Mesothelial cell of epicardium (in vitro differentiated cells): ENCODE results near the gene SPOCK1. TPM values are rescaled to one million over a fixed set of nuclear protein-coding genes. Genes with fewer than 3 reads are reported as not detected.

Experiments used
- DNase-seq, 2 experiments: peaks; one replicate each; pipeline ENCODE4 v3.0.0; 2021; ENCODE audit warnings: low spot score in 2 of 2; ENCODE audit not compliant: unreplicated experiment in 2 of 2
- H3K27ac Mint-ChIP-seq: 2 replicates; pipeline ENCODE4 v1.8.0; 2021; ENCODE audit warnings: mixed read lengths
- H3K27me3 Mint-ChIP-seq: 2 replicates; pipeline ENCODE4 v1.8.0; 2021; ENCODE audit warnings: low read depth, mixed read lengths
- H3K36me3 Mint-ChIP-seq: 2 replicates; pipeline ENCODE4 v1.8.0; 2021; ENCODE audit warnings: mixed read lengths
- H3K4me1 Mint-ChIP-seq: 2 replicates; pipeline ENCODE4 v1.8.0; 2021; ENCODE audit warnings: mixed read lengths
- H3K4me3 Mint-ChIP-seq: 2 replicates; pipeline ENCODE4 v1.8.0; 2021; ENCODE audit warnings: mild to moderate bottlenecking, moderate library complexity, mixed read lengths
- H3K9me3 Mint-ChIP-seq: 2 replicates; pipeline ENCODE4 v1.8.0; 2021; ENCODE audit warnings: mixed read lengths
- total RNA-seq: library from RNA; stranded (reverse); gene quantifications from 3 replicates; pipeline ENCODE4 v1.2.1, GENCODE V29; 2021
- TF ChIP-seq, protein P1 (sequence below): fragments of 200-600 bp; sonication (generic); IDR thresholded peaks from one replicate; pipeline ENCODE4 v1.5.0; 2021; ENCODE audit warnings: antibody characterized with exemption; ENCODE audit not compliant: unreplicated experiment

SPOCK1 gene
- total RNA-seq, 1 donor from 2014 or later: 6.6 TPM

DNA sequence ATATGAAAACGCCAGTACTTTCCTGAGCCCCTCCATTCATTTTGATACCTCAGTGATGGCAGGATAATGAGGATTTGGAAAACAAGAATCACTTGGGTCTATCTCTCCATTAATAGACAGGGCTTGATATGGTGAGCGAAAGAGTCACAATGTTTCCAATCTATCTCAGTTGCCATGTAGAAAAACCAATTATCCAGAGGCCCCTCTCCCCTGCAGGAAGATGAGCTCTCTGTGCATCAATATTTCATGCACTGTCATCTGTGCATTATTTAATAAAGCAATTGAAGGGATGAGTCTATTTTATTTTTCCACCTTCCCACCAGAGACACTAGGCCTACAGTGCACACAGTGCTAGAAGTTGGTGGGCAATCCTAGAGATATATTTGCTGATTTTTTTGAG, 326.9 kb downstream of the SPOCK1 start:
- no peak for DNase-seq
- H3K4me3 Mint-ChIP-seq: no peak overlapping the region
- H3K27me3 Mint-ChIP-seq: peaks cover 18% of the 10 kb centered on the region
- H3K27ac Mint-ChIP-seq: no peak overlapping the region
- TF ChIP-seq, protein P1, sequence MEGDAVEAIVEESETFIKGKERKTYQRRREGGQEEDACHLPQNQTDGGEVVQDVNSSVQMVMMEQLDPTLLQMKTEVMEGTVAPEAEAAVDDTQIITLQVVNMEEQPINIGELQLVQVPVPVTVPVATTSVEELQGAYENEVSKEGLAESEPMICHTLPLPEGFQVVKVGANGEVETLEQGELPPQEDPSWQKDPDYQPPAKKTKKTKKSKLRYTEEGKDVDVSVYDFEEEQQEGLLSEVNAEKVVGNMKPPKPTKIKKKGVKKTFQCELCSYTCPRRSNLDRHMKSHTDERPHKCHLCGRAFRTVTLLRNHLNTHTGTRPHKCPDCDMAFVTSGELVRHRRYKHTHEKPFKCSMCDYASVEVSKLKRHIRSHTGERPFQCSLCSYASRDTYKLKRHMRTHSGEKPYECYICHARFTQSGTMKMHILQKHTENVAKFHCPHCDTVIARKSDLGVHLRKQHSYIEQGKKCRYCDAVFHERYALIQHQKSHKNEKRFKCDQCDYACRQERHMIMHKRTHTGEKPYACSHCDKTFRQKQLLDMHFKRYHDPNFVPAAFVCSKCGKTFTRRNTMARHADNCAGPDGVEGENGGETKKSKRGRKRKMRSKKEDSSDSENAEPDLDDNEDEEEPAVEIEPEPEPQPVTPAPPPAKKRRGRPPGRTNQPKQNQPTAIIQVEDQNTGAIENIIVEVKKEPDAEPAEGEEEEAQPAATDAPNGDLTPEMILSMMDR: no peak
- no peaks in the 10 kb centered on the region for H3K36me3 Mint-ChIP-seq
- peaks cover 3% of the 10 kb centered on the region for H3K9me3 Mint-ChIP-seq
- peaks cover 6% of the 10 kb centered on the region for H3K4me1 Mint-ChIP-seq

DNA sequence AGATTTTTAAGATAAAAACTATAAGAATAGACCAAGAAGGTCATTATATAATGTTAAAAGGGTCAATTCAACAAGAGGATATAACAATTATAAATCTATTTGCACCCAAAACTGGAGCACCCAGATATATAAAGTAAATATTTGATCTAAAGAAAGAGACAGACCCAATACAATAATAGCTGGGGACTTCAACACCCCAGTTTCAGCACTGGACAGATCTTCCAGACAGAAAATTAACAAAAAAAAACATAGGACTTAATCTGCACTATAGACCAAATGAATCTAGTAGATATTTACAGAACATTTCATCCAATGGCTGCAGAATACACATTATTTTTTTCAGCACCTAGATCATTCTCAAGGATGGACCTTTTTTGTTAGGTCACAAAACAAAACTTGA, 331.9 kb downstream of the SPOCK1 start:
- TF ChIP-seq, protein P1: no peak
- peaks cover 3% of the 10 kb centered on the region for H3K9me3 Mint-ChIP-seq

DNA sequence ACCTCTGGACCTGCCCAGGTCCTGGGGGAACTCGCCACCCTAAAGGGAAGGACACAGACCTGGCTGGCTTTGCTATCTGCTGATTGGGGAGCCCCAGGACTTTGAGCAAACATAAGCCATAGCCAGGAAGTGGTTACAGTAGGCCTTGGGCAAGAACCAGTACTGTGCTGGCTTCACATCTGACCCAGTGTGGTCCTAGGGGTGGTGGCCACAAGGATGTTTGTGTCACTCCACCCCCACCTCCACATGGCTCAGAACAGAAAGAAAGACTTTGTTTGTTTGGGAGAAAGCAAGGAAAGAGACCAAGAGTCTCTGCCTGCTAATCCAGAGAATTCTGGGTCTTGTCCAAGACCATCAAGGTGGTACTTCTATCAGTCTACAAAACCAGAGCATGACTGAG, 334.2 kb downstream of the SPOCK1 start:
- DNase-seq: no peak
- no peak overlapping the region for H3K4me3 Mint-ChIP-seq
- TF ChIP-seq, protein P1: no peak
- H3K36me3 Mint-ChIP-seq: no peaks in the 10 kb centered on the region
- H3K4me1 Mint-ChIP-seq: no peaks in the 10 kb centered on the region
- H3K9me3 Mint-ChIP-seq: peaks cover 4% of the 10 kb centered on the region
- H3K27me3 Mint-ChIP-seq: peaks cover 2% of the 10 kb centered on the region
- H3K27ac Mint-ChIP-seq: no peak overlapping the region

More for the DNA sequence above, 331.9 kb downstream of the SPOCK1 start:
- no peak for DNase-seq
- H3K4me1 Mint-ChIP-seq: no peaks in the 10 kb centered on the region
- no peak overlapping the region for H3K4me3 Mint-ChIP-seq
- H3K27ac Mint-ChIP-seq: no peak overlapping the region
- peaks cover 2% of the 10 kb centered on the region for H3K27me3 Mint-ChIP-seq
- H3K36me3 Mint-ChIP-seq: no peaks in the 10 kb centered on the region

DNA sequence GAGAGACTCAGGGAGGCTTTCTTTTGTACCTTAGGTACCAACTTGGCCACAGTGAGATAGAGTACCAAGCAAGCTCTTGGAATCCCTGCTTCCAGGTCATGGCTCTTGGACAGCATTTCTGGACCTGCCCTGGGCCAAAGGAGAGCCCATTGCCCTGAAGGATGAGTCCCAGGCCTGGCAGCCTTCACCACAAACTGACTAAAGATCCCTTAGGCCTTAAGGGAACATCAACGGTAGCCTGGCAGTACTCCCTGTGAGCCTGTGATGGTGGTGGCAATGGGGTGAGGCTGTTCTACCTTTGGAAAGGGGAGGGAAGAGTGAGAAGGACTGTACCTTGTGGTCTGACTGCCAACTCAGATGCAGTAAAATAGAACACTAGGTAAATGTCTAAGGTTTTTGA, 334.6 kb downstream of the SPOCK1 start:
- peaks cover 2% of the 10 kb centered on the region for H3K27me3 Mint-ChIP-seq

DNA sequence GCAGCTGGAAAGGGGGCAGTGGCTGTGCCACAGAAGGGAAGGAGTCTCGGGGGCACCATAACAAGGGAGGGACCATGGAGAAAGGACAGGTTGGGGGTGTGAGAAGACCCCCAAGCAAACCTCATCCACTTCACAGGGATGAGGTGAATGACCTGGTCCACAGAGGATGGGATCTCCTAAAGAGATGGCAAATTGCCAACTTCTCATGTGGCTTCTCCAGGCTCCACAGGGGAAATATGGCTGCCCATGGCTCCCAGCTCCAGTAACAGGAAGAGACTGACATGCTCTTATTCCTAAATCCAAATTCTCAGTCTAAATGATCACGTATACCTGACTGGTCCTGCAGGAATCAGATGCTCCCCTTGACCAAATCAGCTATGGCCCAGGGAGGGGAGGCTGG, 340.4 kb downstream of the SPOCK1 start:
- Mint-ChIP-seq H3K4me3 (no peak overlapping the region), H3K4me1 (peaks cover 16% of the 10 kb centered on the region), H3K9me3 (peaks cover 10% of the 10 kb centered on the region), H3K27ac (no peak overlapping the region), H3K36me3 (no peaks in the 10 kb centered on the region), H3K27me3 (no peaks in the 10 kb centered on the region)
- TF ChIP-seq, protein P1: no peak
- no peak for DNase-seq

More for the DNA sequence above, 334.6 kb downstream of the SPOCK1 start:
- no peaks in the 10 kb centered on the region for H3K4me1 Mint-ChIP-seq
- no peaks in the 10 kb centered on the region for H3K36me3 Mint-ChIP-seq
- H3K27ac Mint-ChIP-seq: no peak overlapping the region
- H3K9me3 Mint-ChIP-seq: peaks cover 8% of the 10 kb centered on the region
- H3K4me3 Mint-ChIP-seq: no peak overlapping the region
- TF ChIP-seq, protein P1: no peak
- DNase-seq: no peak

DNA sequence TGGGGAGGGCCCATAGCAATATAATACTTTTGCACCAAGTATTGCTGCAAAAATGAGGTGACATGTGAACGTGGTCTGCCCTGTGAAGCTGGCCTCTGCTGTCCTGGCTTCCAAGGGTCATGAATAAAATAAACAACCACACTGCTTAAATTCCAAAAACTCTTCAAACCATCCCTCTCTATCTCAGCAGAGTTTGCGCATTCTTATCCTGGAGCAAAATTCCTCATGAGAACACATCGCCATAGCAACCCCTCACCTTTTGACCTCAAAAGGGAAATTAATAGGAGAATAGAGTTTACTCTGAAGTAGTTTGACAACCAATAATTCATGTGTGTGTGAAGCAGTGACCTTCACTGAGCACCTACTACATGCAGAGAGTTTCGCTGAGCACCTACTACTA, 342.9 kb downstream of the SPOCK1 start:
- Mint-ChIP-seq H3K27me3 (no peaks in the 10 kb centered on the region), H3K4me1 (peaks cover 16% of the 10 kb centered on the region), H3K27ac (no peak overlapping the region), H3K4me3 (no peak overlapping the region), H3K36me3 (no peaks in the 10 kb centered on the region), H3K9me3 (peaks cover 10% of the 10 kb centered on the region)
- TF ChIP-seq, protein P1: no peak
- DNase-seq: no peak
